Spleen (tissue), 7 donors: ENCODE data around the gene STK39.

Experiments used
- CTCF ChIP-seq, 11 experiments: fragments of 200-600 bp in 7 of 11; fragments of 450-650 bp in 4 of 11; sonication (generic) in 4 of 11; IDR thresholded peaks in 8 of 11; conservative IDR thresholded peaks in 3 of 11; 1 replicate in 7 of 11; 2 replicates in 4 of 11; pipeline versions ENCODE4 v1.4.0 to v1.8.0; 2016 to 2021; ENCODE audit warnings: antibody characterized with exemption in 11 of 11, inconsistent platforms in 4 of 11, mild to moderate bottlenecking in 1 of 11
- POLR2AphosphoS5 ChIP-seq, 3 donors: sonication (generic); formaldehyde crosslinking; IDR thresholded peaks; one replicate each; pipeline ENCODE4 v1.5.1; 2017; ENCODE audit warnings: antibody characterized with exemption in 3 of 3
- donor health status: DM: no; HTN: no; CAD: no; lungs with moderate emphysema.
- donor health status: DM: no; HTN: no; CAD: no.
- donor health status: DM: no; HTN: no; CAD: no.

GRCh38 chr2:167924556-167924955 lies 322.8 kb downstream of the STK39 start:
- TF ChIP-seq CTCF (IDR thresholded peaks at IDR 0.05 in 8 of 11, conservative IDR thresholded peaks at IDR 0.05 in 3 of 11) (no peak), POLR2AphosphoS5 (IDR thresholded peaks at IDR 0.05) (no peak)
